NB4 (cell line): ENCODE measurements around the gene RAD18.

Experiments used
- CTCF ChIP-seq: IDR thresholded peaks from one replicate; pipeline ENCODE4 v1.5.1; 2012; ENCODE audit warnings: low read depth, low read length
- POLR2A ChIP-seq: IDR thresholded peaks from 2 replicates; pipeline ENCODE4 v1.6.1; 2011; ENCODE audit warnings: mild to moderate bottlenecking; ENCODE audit not compliant: insufficient read length; ENCODE audit errors: extremely low read depth

GRCh38 chr3:8885536-8886316 lies 77.5 kb downstream of the RAD18 start:
- TF ChIP-seq CTCF (no peak), POLR2A (no peak)
